ENCODE measurements around the gene GSTM2.
"Not testable (repeated sequence)": the region's sequence is repeated elsewhere in the genome, so short reads cannot be mapped to it uniquely, and the experiment has no call there.

The GSTM2 gene

GRCh38 chr1:109661391-109661790, 6.5 kb upstream of the GSTM2 start:
- Mint-ChIP-seq H3K4me3 (no peak overlapping the region), H3K27me3 (peaks cover 5% of the 10 kb centered on the region), H3K4me1 (peaks cover 3% of the 10 kb centered on the region), H3K36me3 (no peaks in the 10 kb centered on the region), H3K9me3 (no peaks in the 10 kb centered on the region), H3K27ac (no peak overlapping the region)
- CTCF ChIA-PET, result interaction anchor here (2.4 to 3.3 kb wide), 2 partner anchors 21 to 323 kb away, joined by 6 to 13 read pairs; partner anchors contain the start of gene AHCYL1
- no peak for DNase-seq

- CTCF ChIA-PET, result no interaction called here
- peaks cover 1% of the 10 kb centered on the region for H3K36me3 Mint-ChIP-seq
- H3K4me1 Mint-ChIP-seq, result peaks cover 14% of the 10 kb centered on the region
- no peak overlapping the region for H3K4me3 Mint-ChIP-seq
- no peak overlapping the region for H3K27ac Mint-ChIP-seq
- H3K27me3 Mint-ChIP-seq, result peaks cover 3% of the 10 kb centered on the region
- H3K9me3 Mint-ChIP-seq, result no peaks in the 10 kb centered on the region
- no peak for DNase-seq
Observed at GRCh38 chr1:109664671-109665070, 3.2 kb upstream of the GSTM2 start.

- peak overlapping the region; percentile 66 for H3K4me3 Mint-ChIP-seq
- H3K4me1 Mint-ChIP-seq, result peaks cover 31% of the 10 kb centered on the region
- H3K27me3 Mint-ChIP-seq, result peaks cover 3% of the 10 kb centered on the region
- H3K9me3 Mint-ChIP-seq, result no peaks in the 10 kb centered on the region
- peaks cover 3% of the 10 kb centered on the region for H3K36me3 Mint-ChIP-seq
- no peak for DNase-seq
- no peak overlapping the region for H3K27ac Mint-ChIP-seq
- CTCF ChIA-PET, result interaction anchor here (0.9 to 1.9 kb wide), 5 partner anchors 18 to 316 kb away, joined by 3 to 9 read pairs (median 4); partner anchors contain the start of gene AHCYL1
Observed at GRCh38 chr1:109668123-109668775, 392 bp downstream of the GSTM2 start.

GRCh38 chr1:109669246-109669948, 1.5 kb downstream of the GSTM2 start:
- Mint-ChIP-seq H3K4me1 (peaks cover 31% of the 10 kb centered on the region), H3K9me3 (no peaks in the 10 kb centered on the region), H3K27me3 (peaks cover 3% of the 10 kb centered on the region), H3K4me3 (peak overlapping the region; percentile 40), H3K36me3 (peaks cover 3% of the 10 kb centered on the region), H3K27ac (peak overlapping the region; percentile 15)
- CTCF ChIA-PET, result interaction anchor here (0.9 to 1.9 kb wide), 3 partner anchors 19 to 105 kb away, joined by 3 to 9 read pairs (median 4); no protein-coding TSS in a partner anchor
- peak; percentile 27 for DNase-seq

GRCh38 chr1:109669949-109670302, 2.1 kb downstream of the GSTM2 start:
- peak overlapping the region; percentile 15 for H3K27ac Mint-ChIP-seq
- H3K27me3 Mint-ChIP-seq, H3K36me3 Mint-ChIP-seq, DNase-seq, H3K9me3 Mint-ChIP-seq: not testable (repeated sequence)
- peaks cover 31% of the 10 kb centered on the region for H3K4me1 Mint-ChIP-seq
- CTCF ChIA-PET, result interaction anchor here (1.0 to 1.9 kb wide), 3 partner anchors 20 to 315 kb away, joined by 3 to 9 read pairs (median 5); partner anchors contain the start of gene AHCYL1
- H3K4me3 Mint-ChIP-seq, result peak overlapping the region; percentile 40

GRCh38 chr1:109671067-109671466, 3.2 kb downstream of the GSTM2 start:
- peaks cover 3% of the 10 kb centered on the region for H3K27me3 Mint-ChIP-seq
- CTCF ChIA-PET, result interaction anchor here (1.3 to 1.6 kb wide), 2 partner anchors 30 to 314 kb away, joined by 5 read pairs; partner anchors contain the start of gene AHCYL1
- no peak overlapping the region for H3K4me3 Mint-ChIP-seq
- no peaks in the 10 kb centered on the region for H3K9me3 Mint-ChIP-seq
- H3K27ac Mint-ChIP-seq, result no peak overlapping the region
- peak; percentile 25 for DNase-seq
- H3K4me1 Mint-ChIP-seq, result peaks cover 31% of the 10 kb centered on the region
- peaks cover 3% of the 10 kb centered on the region for H3K36me3 Mint-ChIP-seq

GRCh38 chr1:109673861-109674260, 6.0 kb downstream of the GSTM2 start:
- not testable (repeated sequence) for DNase-seq, H3K36me3 Mint-ChIP-seq, H3K4me3 Mint-ChIP-seq, H3K27ac Mint-ChIP-seq, H3K9me3 Mint-ChIP-seq, H3K27me3 Mint-ChIP-seq
- peaks cover 23% of the 10 kb centered on the region for H3K4me1 Mint-ChIP-seq
- CTCF ChIA-PET, result interaction anchor here (0.6 kb wide), 1 partner anchor 28 kb away, joined by 3 read pairs; no protein-coding TSS in a partner anchor

GRCh38 chr1:109676683-109677381, 9.0 kb downstream of the GSTM2 start:
- H3K27ac Mint-ChIP-seq, H3K27me3 Mint-ChIP-seq, H3K9me3 Mint-ChIP-seq, H3K4me1 Mint-ChIP-seq, H3K4me3 Mint-ChIP-seq, H3K36me3 Mint-ChIP-seq, DNase-seq: not testable (repeated sequence)
- CTCF ChIA-PET, result interaction anchor here (0.5 kb wide), 1 partner anchor 377 kb away, joined by 3 read pairs; no protein-coding TSS in a partner anchor

GRCh38 chr1:109677459-109677858, 9.6 kb downstream of the GSTM2 start:
- H3K4me3 Mint-ChIP-seq, result no peak overlapping the region

GRCh38 chr1:109678637-109679036, 10.8 kb downstream of the GSTM2 start:
- H3K4me3 Mint-ChIP-seq, DNase-seq, H3K36me3 Mint-ChIP-seq, H3K27me3 Mint-ChIP-seq, H3K27ac Mint-ChIP-seq, CTCF ChIA-PET, H3K4me1 Mint-ChIP-seq, H3K9me3 Mint-ChIP-seq: not testable (repeated sequence)

More at GRCh38 chr1:109677459-109677858, 9.6 kb downstream of the GSTM2 start:
- no peaks in the 10 kb centered on the region for H3K4me1 Mint-ChIP-seq
- H3K36me3 Mint-ChIP-seq, result no peaks in the 10 kb centered on the region
- H3K27ac Mint-ChIP-seq, result no peak overlapping the region
- DNase-seq, result no peak
- CTCF ChIA-PET, result no interaction called here
- H3K27me3 Mint-ChIP-seq, result no peaks in the 10 kb centered on the region
- H3K9me3 Mint-ChIP-seq, result no peaks in the 10 kb centered on the region

GRCh38 chr1:109684777-109685176, 16.9 kb downstream of the GSTM2 start:
- H3K27ac Mint-ChIP-seq, H3K36me3 Mint-ChIP-seq, H3K4me1 Mint-ChIP-seq, H3K4me3 Mint-ChIP-seq, CTCF ChIA-PET, DNase-seq, H3K27me3 Mint-ChIP-seq, H3K9me3 Mint-ChIP-seq: not testable (repeated sequence)

GRCh38 chr1:109685399-109685798, 17.5 kb downstream of the GSTM2 start:
- H3K4me1 Mint-ChIP-seq, H3K4me3 Mint-ChIP-seq, CTCF ChIA-PET, H3K27me3 Mint-ChIP-seq, H3K9me3 Mint-ChIP-seq, DNase-seq, H3K36me3 Mint-ChIP-seq, H3K27ac Mint-ChIP-seq: not testable (repeated sequence)

GRCh38 chr1:109685890-109686289, 18.0 kb downstream of the GSTM2 start:
- DNase-seq, H3K4me3 Mint-ChIP-seq, CTCF ChIA-PET, H3K9me3 Mint-ChIP-seq, H3K27me3 Mint-ChIP-seq, H3K27ac Mint-ChIP-seq, H3K36me3 Mint-ChIP-seq, H3K4me1 Mint-ChIP-seq: not testable (repeated sequence)

- H3K27ac Mint-ChIP-seq, H3K4me1 Mint-ChIP-seq, H3K27me3 Mint-ChIP-seq, DNase-seq, H3K9me3 Mint-ChIP-seq, H3K4me3 Mint-ChIP-seq, H3K36me3 Mint-ChIP-seq, CTCF ChIA-PET: not testable (repeated sequence)
Observed at GRCh38 chr1:109687109-109687508, 19.3 kb downstream of the GSTM2 start.
